GM12874 (cell line): ENCODE measurements around the gene SPOCD1.

Source experiments
- CTCF ChIP-seq: IDR thresholded peaks from 2 replicates; pipeline ENCODE4 v1.5.1; 2011; ENCODE audit warnings: low read depth, mild to moderate bottlenecking, control low read depth, low read length, moderate library complexity; ENCODE audit not compliant: insufficient read depth

SPOCD1 gene

DNA sequence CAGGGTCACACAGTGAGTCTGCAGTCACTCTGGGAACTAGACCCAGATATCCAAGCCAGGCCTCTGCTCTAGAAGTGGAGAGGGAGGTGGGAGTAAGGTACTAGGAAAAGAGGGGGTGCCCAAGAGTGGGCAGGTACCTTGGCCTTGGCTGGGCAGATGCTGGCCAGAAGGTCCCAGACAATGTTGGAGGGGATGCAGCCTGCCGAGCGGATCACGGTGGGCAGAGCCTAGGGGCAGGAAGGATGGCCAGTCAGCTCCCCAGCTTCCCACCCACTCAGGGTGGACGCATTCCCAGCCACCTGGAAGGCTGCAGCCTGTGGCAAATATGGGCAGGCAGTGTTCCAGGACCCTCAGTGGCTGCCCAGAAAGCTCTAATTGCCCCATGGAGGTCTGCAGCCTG, 23.3 kb downstream of the SPOCD1 start:
- TF ChIP-seq CTCF = no peak

DNA sequence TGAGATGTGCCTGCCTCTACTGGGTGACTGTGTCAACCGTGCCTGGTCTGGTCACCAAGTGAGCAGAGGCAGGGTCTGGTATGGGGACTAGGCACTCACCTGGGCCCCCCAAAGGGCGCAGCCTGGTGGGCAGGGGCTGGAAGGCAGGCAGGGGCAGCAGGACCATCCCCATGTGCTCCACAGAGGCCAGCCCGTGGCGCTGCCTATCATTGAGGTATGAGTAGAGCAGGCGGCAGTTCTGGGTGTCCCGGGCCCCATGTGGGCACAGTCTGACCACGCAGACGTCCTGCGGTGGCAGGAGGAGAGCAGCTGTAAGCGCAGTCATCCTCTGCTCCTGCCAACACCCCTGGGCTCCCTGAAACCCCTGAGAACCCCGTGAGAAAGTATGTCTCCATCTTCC, 23.7 kb downstream of the SPOCD1 start:
- TF ChIP-seq CTCF = no peak

- no peak for TF ChIP-seq CTCF
These were observed 24.5 kb downstream of the SPOCD1 start for GRCh38 chr1:31791131-31791858.

- no peak for TF ChIP-seq CTCF
These were observed 25.2 kb downstream of the SPOCD1 start for GRCh38 chr1:31790641-31791091.

DNA sequence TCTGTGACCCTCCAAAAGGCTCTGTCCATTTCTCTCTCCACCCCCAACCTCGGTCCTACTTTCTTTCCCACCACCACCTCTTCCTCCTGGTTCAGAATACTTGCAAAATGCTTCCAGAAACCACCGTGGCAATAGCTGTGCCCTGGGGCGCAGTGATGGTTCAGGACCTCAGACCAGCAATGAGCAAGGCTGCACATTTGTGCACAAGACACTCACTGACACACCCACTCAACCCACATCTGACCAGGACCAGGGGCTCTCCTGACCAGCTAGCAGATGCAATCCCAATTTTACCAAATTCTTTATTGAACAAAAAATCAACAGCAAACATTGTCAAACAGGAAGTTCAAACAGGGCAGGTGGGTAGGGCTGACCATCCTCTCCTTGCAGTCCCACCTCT, 25.7 kb downstream of the SPOCD1 start:
- no peak for TF ChIP-seq CTCF

- peak; percentile 94 for TF ChIP-seq CTCF
These were observed 26.4 kb downstream of the SPOCD1 start for GRCh38 chr1:31789259-31790065.

DNA sequence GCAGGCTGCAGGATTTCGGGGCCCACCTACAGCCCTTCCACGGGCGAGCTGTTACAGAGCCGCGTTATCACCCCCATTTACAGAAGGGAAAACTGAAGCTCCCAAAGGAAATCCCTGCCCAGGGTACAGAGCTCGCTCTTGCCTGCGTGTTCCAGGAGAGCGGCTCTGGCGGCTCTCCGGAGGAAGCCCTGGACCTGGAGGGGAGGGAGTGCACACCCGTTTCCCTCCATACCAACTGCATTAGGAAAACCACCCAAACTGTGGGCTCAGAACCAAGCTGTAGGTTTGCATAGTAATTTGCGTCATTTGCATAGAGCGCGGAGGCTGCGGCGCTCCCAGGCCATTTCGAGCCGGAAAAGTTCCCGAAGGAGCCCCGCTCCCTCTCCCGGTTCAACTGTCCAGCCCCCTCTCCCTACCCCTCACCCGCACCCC, 27.0 kb downstream of the SPOCD1 start:
- TF ChIP-seq CTCF = no peak
